GM13976 (cell line): Measurements from ENCODE around the gene HID1.

Experiments
- DNase-seq: peaks from one replicate; pipeline ENCODE4 v3.0.0; 2012; ENCODE audit warnings: low spot score
- CTCF ChIP-seq: IDR thresholded peaks from 2 replicates; pipeline ENCODE4 v1.5.1; 2012; ENCODE audit warnings: borderline replicate concordance, mild to moderate bottlenecking; ENCODE audit not compliant: insufficient read depth; ENCODE audit errors: extremely low read depth, missing control alignments, control extremely low read depth
- in situ Hi-C: fragments of 300-500 bp; cut with MboI; formaldehyde crosslinking; loops from one replicate; pipeline ENCODE4 v1.12.0; 2022; ENCODE audit warnings: low sequenced_read_pairs, mixed read lengths, inconsistent platforms; ENCODE audit not compliant: unreplicated experiment

The HID1 gene

DNA sequence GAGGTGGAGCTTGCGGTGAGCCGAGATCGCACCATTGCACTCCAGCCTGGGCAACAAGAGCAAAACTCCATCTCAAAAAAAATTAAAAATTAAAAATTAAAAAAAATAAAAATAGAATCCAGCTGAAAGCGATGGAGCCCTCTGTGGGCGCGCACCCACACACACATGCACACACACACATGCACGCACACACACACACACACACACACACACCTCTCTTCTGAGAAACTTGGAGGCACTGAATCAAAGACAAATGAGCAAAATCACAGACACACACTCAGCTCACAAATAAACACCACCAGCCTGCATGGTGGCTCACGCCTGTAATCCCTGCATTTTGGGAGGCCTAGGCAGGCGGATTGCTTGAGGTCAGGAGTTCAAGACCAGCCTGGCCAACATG is 69.5 kb downstream of the HID1 start:
- TF ChIP-seq CTCF: no peak
- in situ Hi-C loops: no loop called here

GRCh38 chr17:74901353-74902135 is 71.0 kb downstream of the HID1 start:
- in situ Hi-C loops: no loop called here
- DNase-seq: no peak
- no peak for TF ChIP-seq CTCF

More for the DNA sequence above, 69.5 kb downstream of the HID1 start:
- no peak for DNase-seq
